SKM-1 treated with dmso at 0.1 percent for 144 hours (cell line): Measurements from ENCODE around the gene MRTFA.
"Not testable (repeated sequence)": the region's sequence is repeated elsewhere in the genome, so short reads cannot be mapped to it uniquely, and the experiment has no call there.

ENCODE experiments used
- DNase-seq: peaks from one replicate; lab custom pipeline; 2025; ENCODE audit not compliant: unreplicated experiment; lab: John Stamatoyannopoulos, UW

Gene MRTFA

GRCh38 chr22:40597526-40598430 is 38.7 kb downstream of the MRTFA start:
- no peak for DNase-seq

DNA sequence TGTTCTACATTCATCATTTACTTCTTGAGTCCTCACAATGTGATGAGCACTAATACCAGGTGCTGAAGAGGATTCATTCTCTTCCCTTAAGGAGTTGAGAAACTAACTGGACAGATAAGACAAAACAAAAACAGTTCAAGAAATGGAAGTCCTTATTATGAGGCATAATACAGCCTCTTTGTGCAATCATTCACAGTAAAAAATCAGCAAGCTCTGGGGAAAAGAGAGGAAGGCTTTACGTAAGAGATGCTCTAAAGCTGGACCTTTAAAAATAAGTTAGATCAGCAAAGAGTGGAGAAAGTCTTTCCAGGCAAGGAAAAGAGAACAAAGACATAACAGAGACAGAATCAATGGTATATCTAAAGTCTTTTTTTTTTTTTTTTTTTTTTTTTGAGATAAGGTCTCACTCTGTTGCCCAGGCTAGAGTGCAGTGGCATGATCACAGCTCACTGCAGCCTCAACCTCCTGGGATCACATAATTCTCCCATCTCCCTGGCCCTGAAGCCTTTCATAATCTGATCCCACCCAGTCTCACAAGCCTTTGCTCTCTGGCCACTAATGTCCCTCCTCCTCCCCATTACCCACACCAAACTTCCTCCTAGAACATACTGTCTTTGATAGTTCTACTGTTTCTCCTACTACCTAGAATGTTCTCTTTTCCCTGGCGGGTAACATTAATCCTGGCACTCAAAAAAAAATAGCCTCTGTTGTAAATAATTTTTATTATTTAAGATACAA is 40.9 kb downstream of the MRTFA start:
- peak; percentile 2 for DNase-seq

DNA sequence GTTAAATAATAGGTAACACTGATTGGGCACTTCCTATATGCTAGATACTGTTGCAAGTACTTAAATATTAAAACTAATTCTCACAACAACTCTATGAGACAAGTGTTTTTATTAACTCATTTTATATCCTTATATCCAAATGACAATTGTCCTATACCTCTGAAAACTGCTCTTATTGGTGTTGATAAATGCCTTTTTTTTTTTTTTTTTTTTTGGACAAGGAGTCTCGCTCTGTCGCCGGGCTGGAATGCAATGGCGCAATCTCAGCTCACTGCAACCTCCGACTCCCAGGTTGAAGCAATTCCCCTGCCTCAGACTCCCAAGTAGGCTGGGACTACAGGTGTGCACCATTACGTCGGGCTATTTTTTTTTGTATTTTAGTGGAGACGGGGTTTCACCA is 41.6 kb downstream of the MRTFA start:
- DNase-seq: no peak

- no peak for DNase-seq
Observed at GRCh38 chr22:40594346-40594745, 42.2 kb downstream of the MRTFA start.

GRCh38 chr22:40593460-40594273 is 42.9 kb downstream of the MRTFA start:
- DNase-seq: no peak

GRCh38 chr22:40592352-40593113 is 44.0 kb downstream of the MRTFA start:
- no peak for DNase-seq

DNA sequence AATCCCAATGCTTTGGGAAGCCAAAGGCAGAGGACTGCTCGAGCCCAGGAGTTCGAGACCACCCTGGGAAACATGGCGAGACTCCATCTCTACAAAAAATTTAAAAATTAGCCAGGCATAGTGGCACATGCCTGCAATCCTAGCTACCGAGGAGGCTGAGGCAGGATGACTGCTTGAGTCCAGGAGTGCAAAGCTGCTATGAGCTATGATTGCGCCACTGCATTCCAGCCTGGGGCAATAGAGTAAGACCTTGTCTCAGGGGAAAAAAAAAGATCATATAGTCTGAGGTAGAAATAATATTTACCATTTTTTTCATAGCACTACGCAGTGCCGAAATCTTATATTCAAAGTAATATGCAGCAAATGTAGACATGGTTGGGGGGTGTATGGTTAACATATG is 47.8 kb downstream of the MRTFA start:
- DNase-seq: no peak

DNA sequence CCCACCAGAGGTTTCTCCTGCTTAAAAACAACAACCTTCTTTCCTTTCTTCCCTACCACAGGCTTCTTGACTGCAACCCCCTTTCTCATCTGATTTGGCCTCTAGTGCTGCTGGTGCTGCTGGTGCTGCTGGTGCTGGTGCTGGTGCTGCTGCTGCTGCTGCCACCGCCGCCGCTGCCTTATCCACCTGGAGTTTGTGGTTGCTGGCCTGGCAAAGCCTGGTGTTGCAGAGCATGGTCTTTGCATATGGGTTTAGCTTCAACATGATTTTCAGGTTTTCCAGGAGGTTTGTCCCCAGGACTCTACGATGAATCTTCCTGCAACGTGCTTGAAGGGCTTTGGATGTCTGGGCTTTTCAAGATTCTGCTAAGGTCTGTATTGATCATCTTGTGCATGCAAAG is 49.7 kb downstream of the MRTFA start:
- no peak for DNase-seq

- DNase-seq: no peak
Observed at GRCh38 chr22:40585310-40585751, 51.2 kb downstream of the MRTFA start.

GRCh38 chr22:40584766-40585165 is 51.8 kb downstream of the MRTFA start:
- not testable (repeated sequence) for DNase-seq

GRCh38 chr22:40583053-40583741 is 53.3 kb downstream of the MRTFA start:
- DNase-seq: no peak

- no peak for DNase-seq
Observed at GRCh38 chr22:40582063-40582462, 54.5 kb downstream of the MRTFA start.

GRCh38 chr22:40580631-40581030 is 55.9 kb downstream of the MRTFA start:
- DNase-seq: no peak

DNA sequence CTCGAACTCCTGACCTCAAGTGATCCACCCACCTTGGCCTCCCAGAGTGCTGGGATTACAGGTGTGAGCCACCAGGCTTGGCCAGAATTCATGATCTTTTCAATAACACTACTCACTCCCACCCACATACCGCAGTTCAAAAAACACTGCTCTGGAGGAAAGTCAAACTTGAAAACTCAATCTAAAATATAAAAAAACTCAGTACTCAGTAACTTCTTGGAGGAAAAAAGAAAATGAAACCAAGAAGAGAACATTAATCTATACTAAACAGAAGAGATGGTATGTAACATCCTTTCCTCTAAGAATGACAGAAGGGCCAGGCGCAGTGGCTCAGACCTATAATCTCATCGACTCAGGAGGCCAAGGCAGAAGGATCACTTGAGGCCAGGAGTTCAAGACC is 58.3 kb downstream of the MRTFA start:
- DNase-seq: no peak

DNA sequence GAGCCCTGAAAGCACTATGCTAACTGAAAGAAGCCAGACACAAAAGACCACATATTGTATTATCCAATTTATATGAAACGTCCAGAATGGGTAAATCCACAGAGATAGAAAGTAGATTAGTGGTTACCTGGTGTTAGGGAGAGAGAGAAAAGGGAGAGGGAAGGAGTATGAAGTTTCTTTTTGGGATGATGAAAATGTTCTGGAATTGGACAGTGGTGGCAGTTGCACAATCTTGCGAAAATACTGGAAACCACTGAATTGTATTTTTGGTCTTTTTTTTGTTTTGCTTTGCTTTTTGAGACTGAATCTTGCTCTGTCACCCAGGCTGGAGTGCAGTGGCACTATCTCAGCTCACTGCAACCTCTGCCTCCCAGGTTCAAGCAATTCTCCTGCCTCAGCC is 63.5 kb downstream of the MRTFA start:
- DNase-seq: no peak

DNA sequence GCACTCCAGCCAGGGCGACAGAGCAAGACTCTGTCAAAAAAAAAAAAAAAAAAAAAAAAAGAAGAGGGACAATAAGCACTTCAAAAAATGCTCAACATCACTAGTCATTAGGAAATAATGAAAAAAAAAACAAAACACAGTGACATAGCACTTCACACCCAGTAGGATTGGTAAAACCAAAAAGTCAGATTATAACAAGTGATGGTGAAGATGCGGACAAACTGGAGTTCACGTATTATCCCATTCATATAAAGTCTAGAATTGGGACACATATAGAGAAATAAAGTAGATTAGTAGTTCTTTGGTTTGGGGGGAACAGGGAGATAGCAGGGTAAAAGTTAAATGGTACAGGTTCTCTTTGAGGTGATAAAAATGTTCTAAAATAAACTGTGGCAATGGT is 64.6 kb downstream of the MRTFA start:
- no peak for DNase-seq

- peak; percentile 15 for DNase-seq
Observed at GRCh38 chr22:40567626-40568328, 68.7 kb downstream of the MRTFA start.

GRCh38 chr22:40567106-40567505 is 69.4 kb downstream of the MRTFA start:
- DNase-seq: no peak

GRCh38 chr22:40560994-40561515 is 75.5 kb downstream of the MRTFA start:
- no peak for DNase-seq
